HG02759 (cell line): ENCODE measurements around the gene COQ8B.

Source experiments
- ATAC-seq: cut with Tn5 transposase; IDR thresholded peaks from one replicate; pipeline ENCODE4 v1.9.1; 2021; ENCODE audit warnings: mild to moderate bottlenecking, moderate library complexity; ENCODE audit not compliant: unreplicated experiment

The COQ8B gene

GRCh38 chr19:40693150-40693788, 23.4 kb downstream of the COQ8B start:
- no peak for ATAC-seq

GRCh38 chr19:40692212-40692551, 24.5 kb downstream of the COQ8B start:
- ATAC-seq, result no peak

GRCh38 chr19:40691421-40692211, 25.1 kb downstream of the COQ8B start:
- ATAC-seq, result no peak

GRCh38 chr19:40690693-40691420, 25.8 kb downstream of the COQ8B start:
- peak; percentile 71 for ATAC-seq

GRCh38 chr19:40690050-40690692, 26.5 kb downstream of the COQ8B start, which contains the start of gene NUMBL:
NUMBL (minus strand) TSS chr19:40690651; CDS start chr19:40690483, 168 bp downstream.
- ATAC-seq, result peak; percentile 38

- ATAC-seq, result no peak
Measured at GRCh38 chr19:40689339-40690049, 27.2 kb downstream of the COQ8B start.

GRCh38 chr19:40688987-40689338, 27.7 kb downstream of the COQ8B start:
- no peak for ATAC-seq

- ATAC-seq, result no peak
Measured at GRCh38 chr19:40688309-40688708, 28.4 kb downstream of the COQ8B start.

- ATAC-seq, result no peak
Measured at GRCh38 chr19:40687525-40688016, 29.1 kb downstream of the COQ8B start.

GRCh38 chr19:40686882-40687524, 29.7 kb downstream of the COQ8B start:
- ATAC-seq, result no peak

GRCh38 chr19:40685563-40685962, 31.1 kb downstream of the COQ8B start:
- ATAC-seq, result no peak

GRCh38 chr19:40685016-40685526, 31.6 kb downstream of the COQ8B start:
- ATAC-seq, result no peak

GRCh38 chr19:40684280-40684679, 32.4 kb downstream of the COQ8B start:
- ATAC-seq, result no peak

- ATAC-seq, result no peak
Measured at GRCh38 chr19:40683437-40683836, 33.2 kb downstream of the COQ8B start.

- no peak for ATAC-seq
Measured at GRCh38 chr19:40682431-40682964, 34.2 kb downstream of the COQ8B start.

- ATAC-seq, result no peak
Measured at GRCh38 chr19:40681039-40681438, 35.6 kb downstream of the COQ8B start.

GRCh38 chr19:40677156-40677555, 39.5 kb downstream of the COQ8B start:
- no peak for ATAC-seq

- no peak for ATAC-seq
Measured at GRCh38 chr19:40674291-40674690, 42.4 kb downstream of the COQ8B start.

GRCh38 chr19:40673397-40673796, 43.3 kb downstream of the COQ8B start:
- ATAC-seq, result no peak
